Measurements from ENCODE around the gene HSPB3. TPM values are rescaled to one million over a fixed set of nuclear protein-coding genes. Genes with fewer than 3 reads are reported as not detected.
A peak's percentile ranks its signal among the peaks of the same experiment; 100 is the strongest.

The HSPB3 gene
- total and polyA plus RNA-seq, 2 of the 4 experiments (the other 2 are of a cell fraction): 0.31 to 0.54 TPM

DNA sequence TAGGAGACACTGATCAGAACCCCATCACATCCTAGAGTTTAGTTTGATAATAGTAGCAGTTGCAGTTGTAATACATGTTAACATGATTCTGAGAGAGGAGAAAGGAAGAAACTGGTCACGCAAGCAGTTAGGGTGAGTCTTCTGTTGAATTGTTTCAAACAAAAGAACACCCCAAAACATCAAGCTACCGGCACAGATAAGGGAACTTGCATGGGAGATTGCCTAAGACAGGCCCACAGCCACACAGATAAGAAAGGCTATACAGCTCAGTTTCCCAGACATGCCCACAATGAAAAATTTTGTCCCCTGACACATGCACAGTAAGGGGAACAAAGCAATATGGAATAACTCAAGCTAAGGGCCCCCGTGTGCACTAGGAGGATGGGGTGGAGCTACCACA, 15.9 kb downstream of the HSPB3 start:
- BruUV-seq (replicated peaks): no TSS peak
- H3K9me1 ChIP-seq (ENCODE audit: insufficient read depth, low read length): 0 out of 2 replicates have a peak, but pooled peaks cover 3% of the 10 kb centered on the region
- no peaks in the 10 kb centered on the region for H3K9me3 ChIP-seq (ENCODE audit: control insufficient read depth, insufficient read depth, low read length)
- H3K4me3 ChIP-seq (ENCODE audit: insufficient read depth, low read depth, low read length): no peak overlapping the region
- in situ Hi-C loops (cut with MboI; ENCODE audit: low sequenced_read_pairs): no loop called here
- no peak overlapping the region for H3K4me2 ChIP-seq (ENCODE audit: low read depth, low read length)
- peaks cover 4% of the 10 kb centered on the region; the same call in 1 of the 2 replicates for H3K4me1 ChIP-seq (ENCODE audit: control insufficient read depth, insufficient read depth, low read length)
- H2BK120ac ChIP-seq (ENCODE audit: low read depth, low read length): no peak overlapping the region
- H3K36me3 ChIP-seq (ENCODE audit: control insufficient read depth, insufficient read depth, low read length): no peaks in the 10 kb centered on the region
- H3K56ac ChIP-seq (ENCODE audit: extremely low read depth, insufficient read depth, low read length): no peak overlapping the region
- H2BK5ac ChIP-seq (ENCODE audit: low read depth, low read length, poor library complexity, severe bottlenecking): no peak overlapping the region
- dilution Hi-C loops (cut with HindIII; ENCODE audit: low sequenced_read_pairs, unreplicated experiment): no loop called here
- no peak overlapping the region for H4K91ac ChIP-seq (ENCODE audit: insufficient read depth, low read depth, low read length)
- H2BK20ac ChIP-seq (ENCODE audit: low read depth, low read length): no peak overlapping the region
- H2BK15ac ChIP-seq (ENCODE audit: low read depth, low read length): peak overlapping the region; percentile 55; the same call in 1 of the 3 replicates
- no peak overlapping the region for H3K23ac ChIP-seq (ENCODE audit: low read depth, low read length)
- no CpG with 5 or more reads among the region's 3 CpGs for WGBS, 2 experiments (ENCODE audit: extremely low coverage in 2 of 2, insufficient read length in 1 of 2)
- H3K79me1 ChIP-seq (ENCODE audit: low read depth in 1 of 2, low read length in 2 of 2): no peaks in the 10 kb centered on the region
- ATAC-seq (ENCODE audit: low read depth): no peak
- no peak overlapping the region for H3K14ac ChIP-seq (replicated peaks; ENCODE audit: low read depth, low read length)
- H2AK5ac ChIP-seq (ENCODE audit: low read depth, low read length): no peak overlapping the region
- no peaks in the 10 kb centered on the region for H4K20me1 ChIP-seq (ENCODE audit: insufficient read depth, low read length)
- no peak overlapping the region for H4K8ac ChIP-seq (ENCODE audit: low read depth in 2 of 2, low read length in 2 of 2)
- no peak overlapping the region for H3K9ac ChIP-seq (ENCODE audit: low read depth, low read length)
- no peak overlapping the region for H4K5ac ChIP-seq (ENCODE audit: low read depth, low read length)
- H2AK9ac ChIP-seq (replicated peaks; ENCODE audit: low read depth, low read length, poor library complexity): no peak overlapping the region
- no peak overlapping the region for H3K4ac ChIP-seq (ENCODE audit: low read depth, low read length)
- intact Hi-C loops (cut with micrococcal nuclease): no loop called here
- POLR2A ChIA-PET (ENCODE audit: unreplicated experiment): no interaction called here
- CTCF ChIA-PET: interaction anchor here (1.0 to 1.1 kb wide), 2 partner anchors 32 to 228 kb away, joined by 3 to 4 read pairs; no protein-coding TSS in a partner anchor
- no peaks in the 10 kb centered on the region for H3K27me3 ChIP-seq (ENCODE audit: control insufficient read depth, insufficient read depth, low read length)
- TF ChIP-seq RAD21 (IDR thresholded peaks at IDR 0.05; ENCODE audit: low read length) (no peak), MAZ (IDR thresholded peaks at IDR 0.05; ENCODE audit: borderline replicate concordance, low read depth, low read length) (no peak), RCOR1 (IDR thresholded peaks at IDR 0.05; ENCODE audit: insufficient replicate concordance, low read length) (no peak), FOS (IDR thresholded peaks at IDR 0.05; ENCODE audit: low read depth, low read length) (no peak), SMC3 (IDR thresholded peaks at IDR 0.05; ENCODE audit: low read depth, low read length) (no peak), CHD1 (IDR thresholded peaks at IDR 0.05; ENCODE audit: low read depth, low read length) (no peak), CEBPB (IDR thresholded peaks at IDR 0.05; ENCODE audit: low read depth, low read length) (no peak), MAFK (IDR thresholded peaks at IDR 0.05; ENCODE audit: low read depth, low read length) (no peak)
- TF ChIP-seq, protein P1, sequence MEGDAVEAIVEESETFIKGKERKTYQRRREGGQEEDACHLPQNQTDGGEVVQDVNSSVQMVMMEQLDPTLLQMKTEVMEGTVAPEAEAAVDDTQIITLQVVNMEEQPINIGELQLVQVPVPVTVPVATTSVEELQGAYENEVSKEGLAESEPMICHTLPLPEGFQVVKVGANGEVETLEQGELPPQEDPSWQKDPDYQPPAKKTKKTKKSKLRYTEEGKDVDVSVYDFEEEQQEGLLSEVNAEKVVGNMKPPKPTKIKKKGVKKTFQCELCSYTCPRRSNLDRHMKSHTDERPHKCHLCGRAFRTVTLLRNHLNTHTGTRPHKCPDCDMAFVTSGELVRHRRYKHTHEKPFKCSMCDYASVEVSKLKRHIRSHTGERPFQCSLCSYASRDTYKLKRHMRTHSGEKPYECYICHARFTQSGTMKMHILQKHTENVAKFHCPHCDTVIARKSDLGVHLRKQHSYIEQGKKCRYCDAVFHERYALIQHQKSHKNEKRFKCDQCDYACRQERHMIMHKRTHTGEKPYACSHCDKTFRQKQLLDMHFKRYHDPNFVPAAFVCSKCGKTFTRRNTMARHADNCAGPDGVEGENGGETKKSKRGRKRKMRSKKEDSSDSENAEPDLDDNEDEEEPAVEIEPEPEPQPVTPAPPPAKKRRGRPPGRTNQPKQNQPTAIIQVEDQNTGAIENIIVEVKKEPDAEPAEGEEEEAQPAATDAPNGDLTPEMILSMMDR (conservative IDR thresholded peaks at IDR 0.05; ENCODE audit: low read depth, low read length): no peak
- TF ChIP-seq, protein P2, sequence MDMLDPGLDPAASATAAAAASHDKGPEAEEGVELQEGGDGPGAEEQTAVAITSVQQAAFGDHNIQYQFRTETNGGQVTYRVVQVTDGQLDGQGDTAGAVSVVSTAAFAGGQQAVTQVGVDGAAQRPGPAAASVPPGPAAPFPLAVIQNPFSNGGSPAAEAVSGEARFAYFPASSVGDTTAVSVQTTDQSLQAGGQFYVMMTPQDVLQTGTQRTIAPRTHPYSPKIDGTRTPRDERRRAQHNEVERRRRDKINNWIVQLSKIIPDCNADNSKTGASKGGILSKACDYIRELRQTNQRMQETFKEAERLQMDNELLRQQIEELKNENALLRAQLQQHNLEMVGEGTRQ (IDR thresholded peaks at IDR 0.05; ENCODE audit: low read depth, low read length): no peak
- TF ChIP-seq, protein P3, sequence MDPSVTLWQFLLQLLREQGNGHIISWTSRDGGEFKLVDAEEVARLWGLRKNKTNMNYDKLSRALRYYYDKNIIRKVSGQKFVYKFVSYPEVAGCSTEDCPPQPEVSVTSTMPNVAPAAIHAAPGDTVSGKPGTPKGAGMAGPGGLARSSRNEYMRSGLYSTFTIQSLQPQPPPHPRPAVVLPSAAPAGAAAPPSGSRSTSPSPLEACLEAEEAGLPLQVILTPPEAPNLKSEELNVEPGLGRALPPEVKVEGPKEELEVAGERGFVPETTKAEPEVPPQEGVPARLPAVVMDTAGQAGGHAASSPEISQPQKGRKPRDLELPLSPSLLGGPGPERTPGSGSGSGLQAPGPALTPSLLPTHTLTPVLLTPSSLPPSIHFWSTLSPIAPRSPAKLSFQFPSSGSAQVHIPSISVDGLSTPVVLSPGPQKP (IDR thresholded peaks at IDR 0.05; ENCODE audit: borderline replicate concordance, low read depth, low read length): no peak
- H2AFZ ChIP-seq (replicated peaks; ENCODE audit: low read length, poor library complexity): no peak overlapping the region
- no peak for DNase-seq
- no peak overlapping the region for H3K27ac ChIP-seq (ENCODE audit: insufficient read depth, low read length)
- H3K18ac ChIP-seq (ENCODE audit: low read depth, low read length): no peak overlapping the region
